HS-5 (cell line): ENCODE measurements around the gene MAPK1.
A peak's percentile ranks its signal among the peaks of the same experiment; 100 is the strongest.
"Not testable (repeated sequence)": the region's sequence is repeated elsewhere in the genome, so short reads cannot be mapped to it uniquely, and the experiment has no call there.

Source experiments
- DNase-seq: peaks from one replicate; pipeline ENCODE4 v3.0.0-alpha.2; 2012; ENCODE audit warnings: low read depth

Gene MAPK1

DNA sequence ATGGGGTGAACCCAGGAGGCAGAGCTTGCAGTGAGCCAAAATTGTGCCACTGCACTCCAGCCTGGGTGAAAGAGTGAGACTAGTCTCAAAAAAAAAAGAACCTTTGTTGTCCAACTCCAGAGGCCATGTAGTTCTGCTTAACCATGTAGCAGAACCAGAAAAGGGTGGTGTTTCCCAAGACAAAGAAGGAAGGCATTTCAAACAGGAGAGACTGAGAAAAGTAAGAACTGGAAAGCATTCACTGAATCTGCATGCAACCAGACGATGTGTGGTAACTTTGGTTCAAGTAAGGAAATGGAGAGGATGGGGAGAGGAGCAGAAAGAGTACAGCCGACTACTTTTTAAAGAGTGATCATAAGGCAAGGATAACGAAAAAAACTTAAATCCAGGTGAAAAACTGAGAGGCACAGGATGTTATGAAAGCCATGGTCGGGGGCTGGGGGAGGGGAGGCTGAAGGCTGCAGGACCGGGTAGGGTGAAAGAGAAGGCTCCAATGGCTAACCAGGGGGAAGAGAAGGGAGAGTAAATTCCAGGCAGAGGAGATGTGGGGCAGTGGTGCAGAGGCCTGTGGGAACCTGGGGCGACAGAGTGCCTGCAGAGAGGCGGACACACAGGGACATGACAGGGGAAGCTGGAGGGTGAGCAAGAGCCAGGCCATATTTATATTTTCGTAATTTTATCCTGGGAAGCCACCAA, 48.8 kb downstream of the MAPK1 start:
- no peak for DNase-seq

DNA sequence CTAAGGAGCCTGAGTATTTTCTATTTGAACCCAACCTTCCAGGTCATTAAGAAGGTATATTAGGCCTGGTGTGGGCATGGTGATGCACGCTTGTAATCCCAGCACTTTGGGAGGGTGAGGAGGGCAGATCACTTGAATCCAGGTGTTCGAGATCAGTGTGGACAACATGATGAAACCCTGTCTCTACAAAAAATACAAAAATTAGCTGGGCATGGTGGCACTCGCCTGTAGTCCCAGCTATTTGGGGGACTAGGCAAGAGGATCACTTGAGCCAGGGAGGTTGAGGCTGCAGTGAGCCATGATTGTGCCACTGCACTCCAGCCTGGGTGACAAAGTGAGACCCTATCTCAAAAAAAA, 50.0 kb downstream of the MAPK1 start:
- not testable (repeated sequence) for DNase-seq

DNA sequence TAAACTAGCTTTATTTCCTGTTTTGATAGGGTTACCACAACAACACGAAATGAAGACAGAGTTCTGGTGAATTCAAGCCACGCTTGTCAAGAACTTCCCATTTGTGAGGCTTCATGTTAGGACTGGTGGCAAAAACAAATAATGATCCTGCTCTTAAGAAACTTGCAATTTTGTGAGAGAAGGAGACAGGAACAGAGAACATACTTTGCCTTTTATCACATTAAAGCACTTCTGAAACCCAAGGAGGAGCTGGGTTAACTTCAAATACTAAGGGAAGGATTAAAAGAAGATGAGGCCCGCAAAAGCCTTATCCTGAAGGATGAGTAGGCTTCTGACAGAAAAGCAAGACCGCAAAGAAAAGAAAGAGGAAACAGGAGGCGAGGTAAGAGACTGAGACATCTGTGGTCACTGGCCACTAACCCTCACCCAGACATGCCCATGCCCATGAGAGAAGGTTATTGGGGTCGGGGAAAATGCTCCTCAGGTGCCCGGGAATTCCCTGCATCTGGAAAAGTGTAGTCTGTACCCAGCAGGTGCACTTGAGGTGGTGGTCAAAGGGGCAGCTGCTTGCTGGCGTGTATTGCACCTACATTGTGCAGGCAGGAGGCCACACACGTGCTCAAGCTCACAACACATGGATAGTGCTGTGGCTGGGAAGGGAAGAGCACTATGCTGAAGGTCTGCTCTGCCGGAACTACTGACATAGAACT, 50.5 kb downstream of the MAPK1 start:
- DNase-seq: peak; percentile 84

DNA sequence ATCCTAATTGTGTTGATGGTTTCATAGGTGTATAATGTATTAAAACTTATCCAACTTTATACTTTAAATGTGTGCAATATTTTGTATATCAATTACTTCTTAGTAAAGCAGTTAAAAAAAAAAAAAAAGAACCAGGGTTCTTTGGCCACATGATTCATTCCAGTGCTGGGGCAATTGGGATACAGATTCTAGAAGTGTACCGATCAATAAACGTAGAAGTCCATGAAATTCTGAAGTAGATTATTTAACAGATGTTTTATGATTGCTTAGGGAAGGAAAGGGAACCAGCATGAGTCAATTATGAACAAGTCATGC, 51.0 kb downstream of the MAPK1 start:
- no peak for DNase-seq

DNA sequence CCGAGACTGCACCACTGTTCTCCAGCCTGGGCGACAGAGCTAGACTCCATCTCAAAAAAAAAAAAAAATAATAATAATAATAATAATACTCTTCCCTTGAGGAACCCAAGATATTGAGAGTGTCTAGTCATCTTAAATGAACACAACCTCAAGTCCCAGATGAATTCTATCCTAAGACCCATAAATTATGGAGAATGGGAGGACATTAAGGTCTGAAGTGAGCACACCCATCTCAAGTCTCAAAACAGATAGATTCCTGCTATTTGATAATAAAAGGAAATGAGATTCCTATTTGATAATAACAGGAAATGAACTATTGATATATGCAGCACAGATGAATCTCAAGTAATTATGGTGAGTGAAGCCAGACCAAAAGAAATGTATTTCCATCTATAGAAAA, 51.5 kb downstream of the MAPK1 start:
- no peak for DNase-seq

DNA sequence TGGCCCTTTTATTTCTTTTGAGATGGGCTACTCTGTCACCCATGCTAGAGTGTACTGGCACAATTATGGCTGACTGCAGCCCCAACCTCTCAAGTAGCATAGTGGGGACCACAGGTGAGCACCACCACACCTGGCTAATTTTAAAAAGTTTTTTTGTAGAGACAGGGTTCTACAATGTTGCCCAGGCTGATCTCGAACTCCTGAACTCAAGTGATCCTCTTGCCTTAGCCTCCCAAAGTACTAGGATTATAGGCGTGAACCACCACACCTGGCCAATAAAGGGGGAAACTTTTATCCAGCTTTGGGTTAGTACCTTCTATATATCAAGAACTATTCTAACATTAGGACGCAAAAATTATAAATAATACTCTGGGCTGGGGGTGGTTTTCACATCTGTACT, 52.1 kb downstream of the MAPK1 start:
- DNase-seq: no peak

DNA sequence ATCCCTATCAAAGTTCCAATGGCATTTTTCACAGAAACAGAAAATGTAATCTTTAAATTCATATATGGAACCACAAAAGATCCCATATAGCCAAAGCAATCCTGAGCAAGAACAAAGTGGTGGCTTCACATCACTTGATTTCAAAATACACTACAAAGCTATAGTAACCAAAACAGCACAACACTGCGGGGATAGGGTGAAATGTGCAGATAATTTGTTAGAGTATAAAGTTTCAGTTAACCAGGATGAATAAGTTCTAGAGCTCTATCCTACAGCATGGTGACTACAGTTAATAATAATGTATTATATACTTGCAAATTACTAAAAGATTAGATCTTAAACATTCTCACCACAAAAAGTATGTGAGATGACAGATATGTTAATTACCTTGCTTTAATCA, 55.5 kb downstream of the MAPK1 start:
- no peak for DNase-seq

DNA sequence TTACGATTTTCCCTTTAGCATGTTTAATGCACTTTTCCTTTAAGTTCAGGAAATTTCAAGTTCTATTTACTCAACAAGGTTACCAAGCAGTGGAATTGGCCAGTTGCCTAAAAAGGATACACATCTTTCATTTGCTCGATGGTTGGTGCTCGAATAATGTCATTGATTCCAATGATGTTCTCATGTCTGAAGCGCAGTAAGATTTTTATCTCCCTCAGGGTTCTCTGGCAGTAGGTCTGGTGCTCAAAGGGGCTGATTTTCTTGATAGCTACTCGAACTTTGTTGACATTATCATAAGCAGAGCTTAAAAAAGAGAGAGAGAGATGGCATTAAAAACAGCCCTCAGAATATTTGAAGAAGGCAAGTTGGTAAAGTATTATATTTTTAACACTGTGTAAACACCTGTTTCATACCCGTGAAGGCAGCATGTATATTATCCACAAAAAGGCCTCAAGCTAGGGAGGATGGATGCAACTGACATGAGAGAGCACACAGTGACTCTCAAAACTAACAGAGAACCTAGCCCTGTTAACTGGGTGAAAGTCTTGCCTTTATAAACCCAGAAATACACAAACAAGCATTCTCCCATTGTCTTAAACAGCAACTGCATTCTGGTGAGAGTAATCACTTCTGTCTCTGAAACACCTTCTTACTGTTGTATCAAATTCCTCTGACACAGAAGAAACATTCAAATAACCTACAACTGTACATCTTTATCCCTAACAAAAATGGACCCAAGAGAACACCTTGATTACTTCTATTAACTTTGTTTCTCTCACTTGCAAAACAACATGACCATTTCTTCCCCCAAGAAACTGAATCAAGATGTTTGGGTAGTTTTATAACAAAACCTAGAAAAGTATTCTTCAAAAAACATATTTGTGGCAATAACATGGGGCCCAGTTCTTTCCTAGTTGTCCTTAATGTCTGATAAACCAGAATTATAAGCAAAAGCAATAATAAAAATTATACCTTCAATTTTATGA, 59.6 kb downstream of the MAPK1 start:
- no peak for DNase-seq

DNA sequence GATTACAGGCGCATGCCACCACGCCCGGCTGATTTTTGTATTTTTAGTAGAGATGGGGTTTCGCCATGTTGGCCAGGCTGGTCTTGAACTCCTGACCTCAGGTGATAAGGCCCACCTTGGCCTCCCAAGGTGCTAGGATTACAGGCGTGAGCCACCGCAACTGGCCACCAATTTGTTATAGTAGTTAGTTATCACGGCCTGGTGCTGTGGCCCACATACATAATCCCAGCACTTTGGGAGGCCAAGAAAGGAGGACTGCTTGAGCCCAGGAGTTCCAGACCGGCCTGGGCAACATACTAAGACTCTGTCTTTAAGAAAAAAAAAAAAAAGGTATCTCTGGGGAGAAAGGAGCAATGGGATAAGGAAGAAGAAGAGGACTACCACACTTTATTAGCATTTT, 62.1 kb downstream of the MAPK1 start:
- not testable (repeated sequence) for DNase-seq

DNA sequence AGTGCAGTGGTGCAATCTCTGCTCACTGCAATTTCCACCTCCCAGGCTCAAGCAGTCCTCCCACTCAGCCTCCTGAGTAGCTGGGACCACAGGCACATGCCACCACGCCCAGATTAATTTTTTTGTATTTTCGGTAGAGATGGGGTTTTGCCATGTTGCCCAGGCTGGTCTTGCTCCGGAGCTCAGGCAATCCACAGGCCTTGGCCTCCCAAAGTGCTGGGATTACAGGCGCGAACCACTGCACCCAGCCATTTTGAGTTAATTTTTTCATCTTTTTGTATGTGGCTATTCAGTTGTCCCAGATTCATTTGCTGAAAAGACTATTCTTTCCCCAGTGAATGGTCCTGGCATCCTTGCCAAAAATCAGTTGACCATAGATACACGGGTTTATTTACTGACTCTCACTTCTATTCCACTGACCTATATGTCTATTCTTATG, 63.6 kb downstream of the MAPK1 start:
- DNase-seq: no peak

DNA sequence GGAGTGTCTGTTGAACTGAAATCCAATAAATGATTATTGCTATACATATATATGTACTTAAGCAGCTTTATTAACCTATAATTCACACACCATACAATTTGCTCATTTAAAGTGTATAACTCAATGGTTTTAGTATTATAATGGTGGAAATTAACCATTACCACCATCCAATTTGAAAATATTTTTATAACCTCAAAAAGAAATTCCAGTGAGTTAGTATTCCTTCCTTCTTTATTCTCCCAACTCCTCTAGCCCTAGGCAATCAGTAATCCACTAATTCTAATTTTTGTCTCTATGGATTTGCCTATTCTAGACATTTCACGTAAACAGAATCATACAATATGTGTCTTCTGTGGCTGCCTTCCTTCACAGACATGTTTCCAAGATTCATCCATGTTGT, 64.8 kb downstream of the MAPK1 start:
- no peak for DNase-seq

DNA sequence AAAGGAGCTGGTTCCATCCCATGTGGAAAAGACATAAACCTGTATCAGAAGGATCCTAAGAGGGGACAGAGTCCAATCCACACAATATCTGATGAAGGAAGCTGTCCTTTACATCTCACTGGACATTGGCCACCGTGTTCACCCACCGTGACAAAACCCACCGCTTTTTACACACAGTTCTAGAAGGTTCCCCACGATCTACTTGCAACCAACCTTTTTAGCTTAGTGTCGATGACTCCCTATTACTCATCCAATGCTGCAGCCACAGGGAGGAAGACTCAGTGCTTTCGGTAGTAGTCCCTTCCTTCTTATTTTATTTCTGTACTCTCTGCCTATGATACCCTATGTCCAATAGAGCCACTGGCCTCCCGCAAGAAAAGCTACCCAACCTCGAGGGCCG, 65.4 kb downstream of the MAPK1 start:
- DNase-seq: no peak

DNA sequence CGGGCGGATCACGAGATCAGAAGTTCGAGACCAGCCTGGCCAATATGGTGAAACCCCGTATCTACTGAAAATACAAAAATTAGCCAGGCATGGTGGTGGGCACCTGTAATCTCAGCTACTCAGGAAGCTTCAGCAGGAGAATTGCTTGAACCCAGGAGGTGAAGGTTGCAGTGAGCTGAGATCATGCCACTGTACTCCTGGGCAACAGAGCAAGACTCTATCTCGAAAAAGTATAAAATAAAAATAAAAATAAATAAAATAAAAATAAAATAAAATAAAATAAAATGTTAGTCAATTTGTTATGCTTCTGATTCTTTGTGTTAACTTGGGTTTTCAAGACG, 66.2 kb downstream of the MAPK1 start:
- not testable (repeated sequence) for DNase-seq

DNA sequence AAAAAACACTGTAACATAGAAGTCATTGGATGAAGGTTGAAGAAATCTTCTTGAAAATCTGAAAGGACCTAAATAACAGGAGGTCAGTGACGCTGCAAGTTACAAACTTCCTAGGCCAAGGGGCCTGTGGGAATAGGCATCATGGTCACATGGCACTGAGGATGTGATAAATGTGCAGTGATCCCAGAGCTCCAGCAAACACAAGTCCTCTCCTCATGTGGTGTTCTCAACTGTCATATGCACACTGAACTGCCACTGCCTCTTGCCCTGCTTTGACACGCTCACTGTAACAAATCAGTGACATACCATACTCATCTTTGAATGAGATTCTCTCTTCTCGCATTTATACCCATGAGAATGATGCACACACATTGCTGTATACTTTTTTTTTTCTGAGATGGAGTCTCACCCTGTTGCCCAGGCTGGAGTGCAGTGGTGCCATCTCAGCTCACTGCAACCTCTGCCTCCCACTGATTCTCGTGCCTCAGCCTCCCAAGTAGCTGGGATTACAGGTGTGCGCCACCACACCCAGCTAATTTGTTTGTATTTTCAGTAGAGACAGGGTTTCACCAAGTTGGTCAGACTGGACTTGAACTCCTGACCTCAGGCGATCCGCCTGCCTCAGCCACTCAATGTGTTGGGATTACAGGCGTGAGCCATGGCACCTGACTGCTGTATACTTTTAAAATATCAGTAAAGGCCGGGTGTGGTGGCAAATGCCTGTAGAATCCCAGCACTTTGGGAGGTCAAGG, 66.7 kb downstream of the MAPK1 start:
- DNase-seq: no peak

DNA sequence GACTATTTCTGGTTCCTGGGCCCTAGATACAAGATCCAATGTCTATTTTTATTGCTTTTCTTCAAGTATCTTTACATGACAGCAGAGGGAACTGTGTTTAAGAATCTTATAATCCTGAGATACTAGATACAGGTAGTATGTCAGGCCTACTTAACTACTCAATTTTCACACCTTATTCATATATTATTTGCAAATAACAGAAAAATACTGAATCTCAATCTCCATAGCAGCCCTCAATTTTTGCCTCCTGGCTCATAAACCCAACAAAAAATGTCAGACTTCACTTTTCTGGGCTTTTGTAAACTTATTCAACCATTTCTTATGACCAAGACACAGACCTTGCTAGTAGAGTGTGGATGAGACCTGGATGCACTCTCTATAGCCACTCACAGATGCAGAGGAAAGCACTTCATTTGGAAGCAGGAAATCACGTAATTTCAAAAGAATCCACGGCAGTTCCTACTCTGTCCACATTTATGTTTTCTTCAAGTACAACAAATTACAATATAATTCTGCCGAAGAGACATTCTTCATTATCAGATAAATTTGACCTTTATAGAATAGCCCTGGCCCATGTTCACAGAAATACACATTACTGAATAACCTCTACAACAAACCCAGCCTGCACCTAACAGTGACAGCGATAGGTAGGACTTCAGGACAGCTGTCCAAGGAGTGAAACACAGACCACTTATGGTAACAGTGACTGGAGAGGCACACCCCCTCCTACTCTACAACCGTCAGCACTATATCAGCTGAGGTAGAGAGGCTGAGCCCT, 69.8 kb downstream of the MAPK1 start:
- DNase-seq: no peak

DNA sequence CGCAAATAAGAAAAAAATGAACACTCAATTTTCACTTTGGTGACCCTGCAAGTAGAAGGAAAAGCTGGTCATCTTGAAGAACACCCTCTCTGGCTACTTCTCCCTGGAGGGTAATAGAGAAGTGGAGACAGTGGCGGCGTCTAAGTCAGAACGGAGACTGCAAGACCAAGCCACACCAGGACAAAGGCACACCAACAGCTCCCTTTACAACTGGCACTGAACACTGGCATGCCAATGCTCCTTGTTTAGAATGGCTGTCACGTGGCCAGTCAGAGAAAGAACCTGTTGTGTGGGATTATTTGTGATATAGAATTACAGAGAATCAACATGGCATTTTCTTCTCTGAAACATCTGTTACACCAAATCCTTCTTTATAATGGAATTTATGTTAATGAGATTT, 70.6 kb downstream of the MAPK1 start:
- DNase-seq: no peak

DNA sequence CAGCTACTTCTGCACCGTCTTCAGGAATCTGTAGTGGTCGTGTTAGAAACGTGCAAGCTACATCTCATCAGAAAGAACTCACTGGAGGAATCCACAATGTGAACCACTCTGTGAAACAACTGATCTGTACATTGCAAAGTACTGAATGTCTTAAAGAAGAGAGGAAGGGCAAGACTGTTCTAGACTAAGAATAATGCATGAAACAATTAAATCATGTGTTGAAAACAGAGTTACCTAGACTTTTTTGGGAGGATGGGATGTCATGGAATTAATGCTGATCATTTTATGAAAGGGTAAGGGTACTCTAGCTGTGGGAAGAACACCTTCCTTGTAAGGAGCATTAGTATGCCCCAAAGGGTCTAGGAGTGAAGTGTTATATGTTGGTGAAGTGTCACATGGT, 71.2 kb downstream of the MAPK1 start:
- no peak for DNase-seq

DNA sequence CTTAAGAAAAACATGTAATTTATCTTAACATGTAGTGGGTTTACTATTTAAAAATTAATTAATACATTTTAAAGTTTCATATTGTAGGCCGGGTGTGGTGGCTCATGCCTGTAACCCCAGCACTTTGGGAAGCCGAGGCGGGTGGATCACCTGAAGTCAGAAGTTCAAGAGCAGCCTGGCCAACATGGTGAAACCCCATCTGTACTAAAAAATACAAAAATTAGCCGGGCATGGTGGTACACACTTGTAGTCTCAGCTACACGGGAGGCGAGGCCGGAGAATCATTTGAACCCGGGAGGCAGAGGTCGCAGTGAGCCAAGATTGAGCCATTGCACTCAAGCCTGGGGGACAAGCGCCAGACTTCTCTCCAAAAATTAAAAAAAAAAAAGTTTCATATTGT, 73.7 kb downstream of the MAPK1 start:
- not testable (repeated sequence) for DNase-seq

DNA sequence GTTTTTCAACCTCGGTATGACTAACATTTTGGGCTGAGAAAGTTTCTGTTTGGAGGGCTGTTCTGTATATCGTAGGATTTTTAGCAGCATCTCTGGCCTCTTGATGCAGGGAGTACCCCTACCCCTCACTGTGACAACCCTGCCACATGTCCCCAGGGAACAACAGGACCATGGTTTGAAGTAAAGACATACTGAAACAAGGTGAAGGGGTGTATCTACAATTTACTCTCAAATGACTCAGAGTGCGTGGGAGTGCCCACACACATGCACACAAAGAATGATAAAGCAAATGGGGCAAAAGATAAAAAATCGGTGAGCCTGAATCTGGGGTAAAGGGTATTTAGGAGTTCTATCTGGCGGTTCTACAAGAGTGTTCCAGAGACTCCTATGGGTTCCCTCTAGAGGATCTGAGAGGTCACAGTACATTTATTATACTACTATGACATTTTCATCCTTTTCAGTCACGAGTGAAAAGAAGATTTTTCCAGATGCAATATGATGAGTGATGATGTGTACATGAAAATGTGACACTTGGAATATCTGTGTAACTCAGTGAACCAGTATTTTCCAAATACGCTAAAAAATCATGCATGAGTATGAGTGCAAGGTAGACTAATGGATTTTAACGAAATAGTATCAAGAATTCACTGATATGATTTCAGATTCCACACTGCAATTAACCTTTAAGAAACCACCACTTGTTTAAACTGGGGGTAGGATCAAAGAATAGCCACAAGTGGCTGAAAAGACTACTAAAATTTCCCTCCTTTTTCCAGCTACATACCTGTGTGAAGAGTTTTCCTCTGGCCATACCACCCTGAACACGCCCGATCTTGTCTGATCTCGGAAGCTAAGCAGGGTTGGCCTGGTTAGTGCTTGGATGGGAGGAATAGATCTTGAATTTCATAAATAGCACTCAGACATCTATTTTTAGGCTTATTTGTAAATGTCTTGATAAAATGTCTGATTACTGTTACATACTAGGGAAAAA, 75.5 kb downstream of the MAPK1 start:
- no peak for DNase-seq
